Mucosa of rectum (tissue), 2 donors: ENCODE results near the gene DUS1L.

ENCODE experiments used
- H3K27ac ChIP-seq, 2 donors: one replicate each; pipeline ENCODE4 v1.7.0; 2013; ENCODE audit warnings: inconsistent platforms in 2 of 2, low read depth in 2 of 2, low read length in 2 of 2
- H3K27me3 ChIP-seq, 2 donors: one replicate each; pipeline ENCODE4 v1.7.0; 2013; ENCODE audit warnings: low read length in 2 of 2; ENCODE audit not compliant: control insufficient read depth in 2 of 2, insufficient read depth in 2 of 2
- H3K36me3 ChIP-seq, 2 donors: one replicate each; pipeline ENCODE4 v1.7.0; 2013; ENCODE audit warnings: low read length in 2 of 2; ENCODE audit not compliant: control insufficient read depth in 2 of 2, insufficient read depth in 2 of 2
- H3K4me1 ChIP-seq, 2 donors: one replicate each; pipeline ENCODE4 v1.7.0; 2013; ENCODE audit warnings: low read length in 2 of 2, mild to moderate bottlenecking in 1 of 2; ENCODE audit not compliant: control insufficient read depth in 2 of 2, insufficient read depth in 2 of 2
- H3K4me3 ChIP-seq, 2 donors: one replicate each; pipeline ENCODE4 v1.7.0; 2013; ENCODE audit warnings: low read length in 2 of 2
- H3K9ac ChIP-seq, 2 donors: one replicate each; pipeline ENCODE4 v1.7.0; 2013; ENCODE audit warnings: low read length in 2 of 2, low read depth in 1 of 2, mild to moderate bottlenecking in 1 of 2
- H3K9me3 ChIP-seq, 2 donors: one replicate each; pipeline ENCODE4 v1.7.0; 2013; ENCODE audit warnings: low read length in 2 of 2; ENCODE audit not compliant: control insufficient read depth in 2 of 2
- donor health status: healthy.
- donor health status: Normal muscosa, but diverticular disease.

The DUS1L gene

GRCh38 chr17:82022310-82022980 lies 43.2 kb downstream of the DUS1L start, which contains the start of gene CENPX:
Gene CENPX, minus strand, starts transcription at chr17:82022878. Its CDS starts 17 bp downstream, at chr17:82022861.
- H3K4me3 ChIP-seq = peak within 1 kb of the TSS; percentile 85 to 90
- peak within 1 kb of the TSS; percentile 76 to 81 for H3K27ac ChIP-seq
- peaks cover 0 to 3% of the 10 kb centered on the region in 2 donors for H3K36me3 ChIP-seq
- H3K4me1 ChIP-seq = peaks cover 23% of the 10 kb centered on the region in 2 donors
- no peaks in the 10 kb centered on the region for H3K9me3 ChIP-seq
- peak within 1 kb of the TSS; percentile 84 to 92 for H3K9ac ChIP-seq
- H3K27me3 ChIP-seq = no peaks in the 10 kb centered on the region

DNA sequence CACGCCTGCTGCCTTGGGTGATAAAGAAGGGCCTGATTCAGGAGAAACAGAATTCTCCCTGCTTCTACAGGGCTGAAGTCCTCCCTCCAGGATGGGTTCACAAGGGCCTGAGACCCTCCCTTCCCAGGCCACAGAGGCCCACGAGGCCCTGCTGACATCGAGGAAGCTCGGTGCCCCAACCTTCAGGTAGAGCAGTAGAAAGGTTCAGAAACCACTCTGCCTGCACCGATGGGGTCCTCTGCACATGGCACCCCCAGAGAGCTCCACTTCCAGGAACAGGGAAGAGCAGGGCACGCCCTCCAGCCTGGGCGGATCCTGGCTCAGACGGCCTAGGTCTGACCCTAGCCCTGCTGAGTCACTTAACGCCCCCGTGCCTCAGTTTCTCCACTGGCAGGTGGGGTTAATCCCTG lies 43.7 kb downstream of the DUS1L start:
- Histone ChIP-seq H3K27me3 (no peaks in the 10 kb centered on the region), H3K4me3 (peak overlapping the region; percentile 85 to 90), H3K4me1 (peaks cover 23% of the 10 kb centered on the region in 2 donors), H3K9ac (peak overlapping the region; percentile 84 to 92), H3K27ac (peak overlapping the region; percentile 76 to 81), H3K36me3 (peaks cover 0 to 3% of the 10 kb centered on the region in 2 donors), H3K9me3 (no peaks in the 10 kb centered on the region)

DNA sequence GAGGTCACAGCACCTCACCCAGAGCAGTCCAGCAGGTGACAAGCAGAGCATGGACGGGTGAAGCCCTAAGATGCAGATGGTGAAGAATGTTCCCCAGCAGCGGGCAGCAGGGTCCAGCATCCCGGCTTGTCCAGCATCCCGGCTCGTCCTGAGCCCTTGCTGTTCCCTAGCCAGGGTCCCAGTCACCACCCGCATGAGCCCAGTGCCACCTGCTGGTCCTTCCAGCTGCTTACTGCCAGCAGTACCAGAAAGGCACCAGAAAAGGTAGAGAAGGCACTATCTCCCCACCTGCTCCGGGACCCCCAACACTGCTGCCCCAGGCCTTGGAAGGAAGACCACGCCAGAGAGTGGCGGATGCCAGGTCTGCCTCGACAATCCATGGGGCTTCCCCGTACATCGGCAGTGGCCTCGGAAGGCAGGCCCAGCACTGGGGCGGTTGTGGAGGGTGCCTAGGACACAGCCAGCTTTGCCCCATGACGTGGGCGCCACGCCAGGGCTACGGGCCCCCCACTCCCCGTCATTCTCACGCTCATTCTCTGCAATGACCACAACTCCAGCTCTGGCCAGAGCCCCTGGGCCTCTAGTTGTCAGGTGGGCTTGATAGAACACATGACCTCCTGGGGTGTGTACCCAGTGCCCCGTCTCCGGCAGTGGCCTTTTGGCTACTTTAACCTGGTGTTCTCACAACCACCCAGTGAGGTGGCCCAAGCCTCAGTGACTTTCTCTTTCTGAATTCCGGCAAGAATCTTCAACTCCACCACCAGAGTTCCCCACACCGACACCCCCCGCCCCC lies 44.3 kb downstream of the DUS1L start:
- peak overlapping the region; percentile 85 to 90 for H3K4me3 ChIP-seq
- peak overlapping the region; percentile 76 to 81 for H3K27ac ChIP-seq

DNA sequence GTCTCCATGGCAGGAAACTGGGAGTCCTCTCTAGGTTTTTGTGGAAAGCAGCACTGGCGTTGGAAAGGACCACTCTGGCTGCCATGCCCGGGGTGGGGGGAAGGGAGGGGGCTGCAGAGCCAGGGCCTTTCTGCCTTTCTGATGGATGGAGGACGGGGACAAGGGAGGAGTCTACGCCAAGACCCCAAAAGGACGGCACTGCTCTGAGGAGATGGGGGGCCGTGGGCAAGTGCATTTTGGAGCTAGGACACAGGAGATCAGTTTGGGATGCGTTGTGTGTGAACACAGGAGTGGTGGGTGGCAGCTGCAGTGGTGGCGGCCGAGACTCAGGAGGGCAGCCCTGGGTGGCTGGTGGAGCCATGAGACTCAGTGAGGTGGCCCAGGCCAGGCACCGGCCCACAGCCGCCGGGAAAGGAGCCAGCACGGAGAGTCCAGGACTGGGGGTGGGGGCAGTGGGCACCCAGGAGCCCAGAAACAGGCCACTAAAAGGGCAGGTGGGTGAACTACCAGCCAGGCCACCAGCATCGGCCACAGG lies 45.0 kb downstream of the DUS1L start:
- Histone ChIP-seq H3K9ac (no peak overlapping the region), H3K4me1 (peaks cover 23% of the 10 kb centered on the region in 2 donors)

More for the DNA sequence above, 44.3 kb downstream of the DUS1L start:
- Histone ChIP-seq H3K4me1 (peaks cover 23% of the 10 kb centered on the region in 2 donors), H3K9me3 (no peaks in the 10 kb centered on the region), H3K9ac (peak overlapping the region; percentile 84 to 92), H3K27me3 (no peaks in the 10 kb centered on the region), H3K36me3 (peaks cover 0 to 3% of the 10 kb centered on the region in 2 donors)

DNA sequence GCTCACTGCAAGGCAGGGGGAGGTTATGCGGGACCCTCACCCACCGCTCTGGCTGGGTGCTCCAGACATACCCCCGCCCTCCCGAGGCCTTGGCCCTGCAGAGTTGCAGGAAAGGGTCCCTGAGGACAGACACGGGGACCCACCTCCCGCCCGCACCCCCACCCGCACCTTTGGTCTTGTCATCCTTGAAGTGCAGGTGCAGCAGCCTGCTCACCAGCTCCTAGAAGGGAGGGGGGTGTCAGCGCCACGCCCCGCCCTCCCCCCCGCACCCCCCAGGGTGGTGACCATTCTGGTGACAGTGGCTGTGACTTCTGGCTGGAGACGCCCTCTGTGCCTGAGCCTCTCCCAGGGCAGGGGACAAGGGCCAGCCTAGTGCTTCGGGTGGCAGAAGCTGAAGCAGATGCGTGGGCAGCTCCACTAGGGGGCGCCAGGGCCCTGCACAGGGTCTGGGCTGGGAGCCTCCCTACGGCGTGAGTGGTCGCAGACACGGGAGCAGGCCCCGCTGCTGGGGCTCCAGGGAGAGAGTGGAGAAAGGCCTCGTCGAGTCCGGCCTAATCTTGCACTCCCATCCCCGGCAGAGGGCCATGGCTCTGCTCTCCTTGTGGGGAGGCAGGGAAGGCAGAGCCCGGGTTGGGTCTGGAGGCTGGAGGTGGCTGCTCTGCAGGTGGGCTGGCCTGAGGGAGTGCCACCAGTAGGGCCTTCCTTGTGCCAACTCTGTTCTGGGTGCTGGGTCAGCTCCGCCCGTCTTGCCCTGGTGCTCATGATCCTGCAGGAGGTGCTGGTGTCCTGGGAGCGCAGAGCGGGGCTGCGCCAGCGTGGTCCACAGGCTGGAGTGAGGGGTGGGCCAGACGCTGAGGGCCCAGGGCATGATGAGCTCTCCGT lies 45.7 kb downstream of the DUS1L start:
- no peak overlapping the region for H3K9ac ChIP-seq
- no peak overlapping the region for H3K4me3 ChIP-seq
- H3K9me3 ChIP-seq = no peaks in the 10 kb centered on the region
- H3K36me3 ChIP-seq = peaks cover 0 to 3% of the 10 kb centered on the region in 2 donors
- peaks cover 23% of the 10 kb centered on the region in 2 donors for H3K4me1 ChIP-seq
- no peaks in the 10 kb centered on the region for H3K27me3 ChIP-seq
- H3K27ac ChIP-seq = no peak overlapping the region

More for the DNA sequence above, 45.0 kb downstream of the DUS1L start:
- H3K36me3 ChIP-seq = peaks cover 0 to 3% of the 10 kb centered on the region in 2 donors
- H3K27ac ChIP-seq = no peak overlapping the region
- no peaks in the 10 kb centered on the region for H3K27me3 ChIP-seq
- peak overlapping the region in 1 of 2 donors; percentile 90 for H3K4me3 ChIP-seq
- H3K9me3 ChIP-seq = no peaks in the 10 kb centered on the region

- Histone ChIP-seq H3K4me1 (peaks cover 20 to 22% of the 10 kb centered on the region in 2 donors), H3K9ac (no peak overlapping the region), H3K4me3 (no peak overlapping the region), H3K36me3 (peaks cover 0 to 3% of the 10 kb centered on the region in 2 donors), H3K27ac (no peak overlapping the region), H3K27me3 (no peaks in the 10 kb centered on the region), H3K9me3 (no peaks in the 10 kb centered on the region)
Measured at GRCh38 chr17:82018989-82019689, 46.5 kb downstream of the DUS1L start.

- Histone ChIP-seq H3K27me3 (no peaks in the 10 kb centered on the region), H3K27ac (no peak overlapping the region), H3K4me3 (no peak overlapping the region), H3K36me3 (peaks cover 0 to 3% of the 10 kb centered on the region in 2 donors), H3K9ac (no peak overlapping the region), H3K4me1 (peaks cover 14 to 16% of the 10 kb centered on the region in 2 donors), H3K9me3 (no peaks in the 10 kb centered on the region)
Measured at GRCh38 chr17:82018152-82018988, 47.2 kb downstream of the DUS1L start.

GRCh38 chr17:82017612-82018151 lies 47.9 kb downstream of the DUS1L start:
- Histone ChIP-seq H3K9me3 (no peaks in the 10 kb centered on the region), H3K9ac (no peak overlapping the region), H3K36me3 (peaks cover 0 to 3% of the 10 kb centered on the region in 2 donors), H3K4me3 (no peak overlapping the region), H3K27ac (no peak overlapping the region), H3K4me1 (peaks cover 14 to 16% of the 10 kb centered on the region in 2 donors), H3K27me3 (no peaks in the 10 kb centered on the region)
